Natural killer cell (primary cell): Measurements from ENCODE around the gene C1orf159. TPM values are rescaled to one million over a fixed set of nuclear protein-coding genes. Genes with fewer than 3 reads are reported as not detected.
A peak's percentile ranks its signal among the peaks of the same experiment; 100 is the strongest.

Experiments
- ATAC-seq, 3 donors: fragments of 150-1000 bp in 2 of 3; fragments of 200-7000 bp in 1 of 3; cut with Tn5 transposase; 1 replicate in 1 of 3; 2 replicates in 2 of 3; pipeline ENCODE4 v1.10.0; 2021; ENCODE audit warnings: mild to moderate bottlenecking in 2 of 3, moderate library complexity in 2 of 3
- DNase-seq, 2 donors: peaks; one replicate each; pipeline versions ENCODE4 v3.0.0 to v3.0.0-alpha.2; 2013 to 2021; ENCODE audit warnings: mixed read lengths in 1 of 2
- H3K27ac ChIP-seq: one replicate; pipeline ENCODE4 v1.5.1; 2013; ENCODE audit warnings: mild to moderate bottlenecking, low read length
- H3K27me3 ChIP-seq: one replicate; pipeline ENCODE4 v1.6.1; 2013; ENCODE audit warnings: low read length; ENCODE audit not compliant: control insufficient read depth, insufficient read depth
- H3K36me3 ChIP-seq: one replicate; pipeline ENCODE4 v1.6.1; 2013; ENCODE audit warnings: low read length; ENCODE audit not compliant: control insufficient read depth, insufficient read depth
- H3K4me1 ChIP-seq: one replicate; pipeline ENCODE4 v1.6.1; 2013; ENCODE audit warnings: low read length; ENCODE audit not compliant: control insufficient read depth, insufficient read depth
- H3K4me3 ChIP-seq: one replicate; pipeline ENCODE4 v1.5.1; 2013; ENCODE audit warnings: low read length
- H3K9me3 ChIP-seq: one replicate; pipeline ENCODE4 v1.6.1; 2013; ENCODE audit warnings: low read length; ENCODE audit not compliant: control insufficient read depth, insufficient read depth
- H3K27ac Mint-ChIP-seq, 2 donors: one replicate each; pipeline ENCODE4 v1.8.0; 2022; ENCODE audit warnings: mild to moderate bottlenecking in 2 of 2, mixed read lengths in 2 of 2, moderate library complexity in 1 of 2
- H3K27me3 Mint-ChIP-seq, 2 donors: one replicate each; pipeline ENCODE4 v1.8.0; 2022; ENCODE audit warnings: low read depth in 2 of 2, mixed read lengths in 2 of 2
- H3K36me3 Mint-ChIP-seq: one replicate; pipeline ENCODE4 v1.8.0; 2022; ENCODE audit warnings: mixed read lengths
- H3K4me1 Mint-ChIP-seq, 2 donors: one replicate each; pipeline ENCODE4 v1.8.0; 2022; ENCODE audit warnings: mixed read lengths in 2 of 2
- H3K4me3 Mint-ChIP-seq: one replicate; pipeline ENCODE4 v1.8.0; 2022; ENCODE audit warnings: mild to moderate bottlenecking, moderate library complexity, mixed read lengths
- H3K9me3 Mint-ChIP-seq, 2 donors: one replicate each; pipeline ENCODE4 v1.8.0; 2022; ENCODE audit warnings: mixed read lengths in 2 of 2
- CTCF ChIP-seq: fragments of 200-600 bp; IDR thresholded peaks from one replicate; pipeline ENCODE4 v1.8.0; 2022; ENCODE audit warnings: antibody characterized with exemption
- WGBS: methylation state at CpG from one replicate; pipeline ENCODE4 v1.1.7; 2013; ENCODE audit warnings: missing lambda C conversion rate; ENCODE audit not compliant: insufficient coverage; 5-methylcytosine and 5-hydroxymethylcytosine counted together
- intact Hi-C: fragments of 100-400 bp; cut with micrococcal nuclease; formaldehyde crosslinking; loops from one replicate; pipeline ENCODE4 v1.14.2; 2022
- total RNA-seq, 4 donors: library from RNA; stranded (reverse); fragments of 120-200 nt in 1 of 4; gene quantifications; one replicate each; pipeline versions ENCODE4 v1.2.3 to v1.2.4, GENCODE V29; 2013 to 2022

Gene C1orf159
- total RNA-seq, 3 donors from 2014 or later (not counting 1 experiment from before 2014, with no cell fraction given), result 19.6 to 25.1 (median 21.5) TPM

- ATAC-seq, result no peak
- intact Hi-C loops, result no loop called here
These were observed 82.0 kb downstream of the C1orf159 start for GRCh38 chr1:1033731-1034438.

GRCh38 chr1:1033009-1033587 lies 82.8 kb downstream of the C1orf159 start:
- Histone ChIP-seq H3K36me3 (no peaks in the 10 kb centered on the region), H3K4me3 (peak overlapping the region; percentile 7), H3K27me3 (peaks cover 26% of the 10 kb centered on the region), H3K27ac (no peak overlapping the region), H3K9me3 (no peaks in the 10 kb centered on the region), H3K4me1 (peaks cover 17% of the 10 kb centered on the region)
- Mint-ChIP-seq H3K27me3 (peaks cover 13 to 26% of the 10 kb centered on the region in 2 donors), H3K4me1 (peaks cover 0 to 14% of the 10 kb centered on the region in 2 donors), H3K9me3 (no peaks in the 10 kb centered on the region), H3K36me3 (no peaks in the 10 kb centered on the region), H3K4me3 (peak overlapping the region; percentile 74), H3K27ac (peak overlapping the region in 1 of 2 donors; percentile 86)
- ATAC-seq, result peak; percentile 91 to 94 (median 94)
- peak; percentile 79 to 91 for DNase-seq
- WGBS, result under 1% methylated on average over 73 of the region's 73 CpGs
- TF ChIP-seq CTCF, result peak; percentile 81
- intact Hi-C loops, result no loop called here

More at GRCh38 chr1:1033731-1034438, 82.0 kb downstream of the C1orf159 start:
- peak overlapping the region; percentile 55 for H3K4me3 Mint-ChIP-seq
- TF ChIP-seq CTCF, result no peak
- peak overlapping the region in 1 of 2 donors; percentile 44 for H3K27ac Mint-ChIP-seq
- peak in 1 of 2 donors; percentile 48 for DNase-seq
- no peak overlapping the region for H3K27ac ChIP-seq
- H3K27me3 Mint-ChIP-seq, result peaks cover 20 to 32% of the 10 kb centered on the region in 2 donors
- no peaks in the 10 kb centered on the region for H3K9me3 ChIP-seq
- peaks cover 28% of the 10 kb centered on the region for H3K27me3 ChIP-seq
- H3K4me1 Mint-ChIP-seq, result peaks cover 0 to 20% of the 10 kb centered on the region in 2 donors
- H3K4me1 ChIP-seq, result peaks cover 25% of the 10 kb centered on the region
- H3K36me3 Mint-ChIP-seq, result no peaks in the 10 kb centered on the region
- H3K36me3 ChIP-seq, result no peaks in the 10 kb centered on the region
- H3K4me3 ChIP-seq, result no peak overlapping the region
- WGBS, result under 1% methylated on average over 70 of the region's 71 CpGs
- H3K9me3 Mint-ChIP-seq, result no peaks in the 10 kb centered on the region

- Mint-ChIP-seq H3K9me3 (no peaks in the 10 kb centered on the region), H3K27me3 (peaks cover 13 to 22% of the 10 kb centered on the region in 2 donors), H3K36me3 (no peaks in the 10 kb centered on the region), H3K27ac (peak overlapping the region in 1 of 2 donors; percentile 86), H3K4me3 (peak overlapping the region; percentile 54), H3K4me1 (peaks cover 0 to 14% of the 10 kb centered on the region in 2 donors)
- peaks cover 17% of the 10 kb centered on the region for H3K4me1 ChIP-seq
- peak in 1 of 3 donors; percentile 3 for ATAC-seq
- 23% methylated on average over 16 of the region's 16 CpGs for WGBS
- H3K9me3 ChIP-seq, result no peaks in the 10 kb centered on the region
- intact Hi-C loops, result no loop called here
- H3K27ac ChIP-seq, result no peak overlapping the region
- H3K4me3 ChIP-seq, result peak overlapping the region; percentile 7
- no peak for TF ChIP-seq CTCF
- no peaks in the 10 kb centered on the region for H3K36me3 ChIP-seq
- H3K27me3 ChIP-seq, result peaks cover 23% of the 10 kb centered on the region
- no peak for DNase-seq
These were observed 83.5 kb downstream of the C1orf159 start for GRCh38 chr1:1032424-1032823.

Other genes with a start within 250 kb of the C1orf159 start
- gene SAMD11, start 192.2 kb downstream of the C1orf159 start, total RNA-seq, result not detected
- gene NOC2L, start 156.8 kb downstream of the C1orf159 start, total RNA-seq, result 10 to 100 TPM; 61.4 to 66.0 (median 61.8) TPM
- gene KLHL17, start 155.5 kb downstream of the C1orf159 start, total RNA-seq, result 10 to 100 TPM; 17.8 to 33.5 (median 22.4) TPM
- 1 to 10 TPM; 1.3 to 1.9 (median 1.3) TPM for gene PLEKHN1, start 149.6 kb downstream of the C1orf159 start, total RNA-seq
- not detected for gene PERM1, start 134.0 kb downstream of the C1orf159 start, total RNA-seq
- gene HES4, start 116.0 kb downstream of the C1orf159 start, total RNA-seq, result 10 to 100 TPM; 15.4 to 35.5 (median 28.9) TPM
- gene ISG15, start 102.6 kb downstream of the C1orf159 start, total RNA-seq, result 10 to 100 TPM; 17.0 to 56.9 (median 50.2) TPM
- gene AGRN, start 96.0 kb downstream of the C1orf159 start, total RNA-seq, result 1 to 10 TPM; 4.1 to 5.0 (median 4.6) TPM
- not detected for gene RNF223, start 41.8 kb downstream of the C1orf159 start, total RNA-seq
- 1 to 10 TPM in 2 of 3 donors, under 1 TPM in 1; 0.23 to 1.7 (median 1.7) TPM for gene TTLL10, start 57.8 kb upstream of the C1orf159 start, total RNA-seq
- 10 to 100 TPM; 40.3 to 81.9 (median 54.7) TPM for gene TNFRSF18, start 90.5 kb upstream of the C1orf159 start, total RNA-seq
- 10 to 100 TPM; 14.3 to 26.5 (median 15.7) TPM for gene TNFRSF4, start 98.1 kb upstream of the C1orf159 start, total RNA-seq
- gene SDF4, start 115.9 kb upstream of the C1orf159 start, total RNA-seq, result 100 to 1,000 TPM; 176 to 211 (median 184) TPM
- gene B3GALT6, start 116.1 kb upstream of the C1orf159 start, total RNA-seq, result 10 to 100 TPM; 13.7 to 16.5 (median 16.3) TPM
- gene C1QTNF12, start 130.6 kb upstream of the C1orf159 start, total RNA-seq, result 1 to 10 TPM; 2.6 to 4.1 (median 4.1) TPM
- 10 to 100 TPM; 66.0 to 84.2 (median 78.1) TPM for gene UBE2J2, start 157.8 kb upstream of the C1orf159 start, total RNA-seq
- 10 to 100 TPM in 1 of 3 donors, 1 to 10 TPM in 2; 6.9 to 13.1 (median 9.4) TPM for gene SCNN1D, start 164.3 kb upstream of the C1orf159 start, total RNA-seq
- gene ACAP3, start 191.8 kb upstream of the C1orf159 start, total RNA-seq, result 10 to 100 TPM; 56.1 to 59.7 (median 59.0) TPM
- 10 to 100 TPM; 11.1 to 13.0 (median 12.9) TPM for gene PUSL1, start 192.5 kb upstream of the C1orf159 start, total RNA-seq
- 100 to 1,000 TPM; 150 to 189 (median 181) TPM for gene INTS11, start 208.6 kb upstream of the C1orf159 start, total RNA-seq
- gene CPTP, start 208.7 kb upstream of the C1orf159 start, total RNA-seq, result 10 to 100 TPM in 2 of 3 donors, 1 to 10 TPM in 1; 8.0 to 14.6 (median 12.3) TPM
- 1 to 10 TPM in 2 of 3 donors, under 1 TPM in 1; 0.66 to 1.4 (median 1.3) TPM for gene TAS1R3, start 215.2 kb upstream of the C1orf159 start, total RNA-seq
- 10 to 100 TPM; 33.8 to 41.9 (median 35.6) TPM for gene DVL1, start 233.3 kb upstream of the C1orf159 start, total RNA-seq
- gene MXRA8, start 242.5 kb upstream of the C1orf159 start, total RNA-seq, result under 1 TPM in 1 of 3 donors, not detected in 2; 0.26 TPM